Measurements from ENCODE around the gene FBXO48.

The FBXO48 gene

DNA sequence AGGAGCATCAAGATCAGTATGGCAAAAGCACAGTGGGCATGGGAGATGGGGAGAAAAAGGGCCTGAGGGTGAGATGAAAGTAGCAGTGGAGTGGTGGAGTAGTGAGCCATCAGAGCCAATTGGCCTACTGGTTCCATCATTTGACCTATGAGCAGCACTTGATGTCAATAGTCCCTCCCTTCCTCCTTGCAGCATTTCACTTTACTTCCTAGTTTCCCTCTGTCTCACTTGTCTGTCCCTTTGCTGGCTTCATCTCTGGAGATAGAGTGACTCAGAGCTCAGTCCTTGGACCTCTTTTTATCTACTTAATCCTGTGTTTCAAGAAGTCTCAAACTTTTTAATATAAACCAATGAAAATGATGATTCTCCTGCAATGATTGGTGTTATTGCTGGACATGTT, 32.1 kb downstream of the FBXO48 start:
- no peak for DNase-seq

DNA sequence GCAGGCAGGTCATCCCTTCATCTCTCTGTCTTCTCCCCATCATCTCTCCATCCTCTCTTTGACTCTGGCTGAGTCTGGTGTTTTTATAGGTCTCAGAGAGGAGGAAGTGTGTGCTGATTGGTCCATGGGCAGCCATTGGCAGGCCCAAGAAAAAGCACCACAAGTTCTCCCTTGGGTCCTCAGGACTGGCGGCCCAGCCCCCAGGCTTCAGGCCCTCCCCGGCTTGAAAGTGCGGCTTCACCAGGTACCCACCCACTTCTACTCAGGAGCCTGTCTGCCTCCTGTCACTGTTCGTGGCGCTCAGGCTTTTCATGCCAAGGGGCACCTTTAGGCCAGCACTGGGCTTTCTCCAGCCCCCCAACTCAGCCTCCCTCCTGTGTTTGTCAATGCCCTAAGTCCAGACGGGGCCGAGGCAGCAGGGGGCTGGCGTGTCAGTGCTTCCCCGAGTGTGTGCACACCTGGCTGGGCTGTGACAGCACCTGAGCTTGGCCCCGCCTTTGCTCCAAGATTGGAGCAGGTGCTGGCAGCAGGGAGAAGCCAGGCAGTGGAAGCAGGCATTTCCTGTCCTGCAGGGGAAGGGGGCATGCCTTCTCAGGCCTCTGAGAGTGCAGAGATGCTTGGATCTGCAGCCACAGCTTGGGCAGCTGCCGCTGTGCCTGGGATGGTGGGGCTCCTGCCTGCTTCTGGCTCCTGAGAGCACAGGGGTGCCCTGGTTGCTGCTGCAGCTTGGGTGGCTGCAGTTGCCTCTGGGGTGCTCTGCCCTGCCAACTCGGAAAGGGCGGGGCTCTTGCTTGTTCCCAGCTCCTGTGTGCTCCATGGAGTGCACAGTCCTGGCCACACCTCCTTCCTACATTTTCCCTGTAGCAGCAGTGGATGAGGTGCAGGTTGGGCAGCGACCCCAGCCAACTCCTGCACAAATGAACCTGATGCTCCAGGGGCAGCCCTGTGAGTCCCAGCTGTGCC, 34.1 kb downstream of the FBXO48 start:
- DNase-seq: no peak

- no peak for DNase-seq
Measured at GRCh38 chr2:68431316-68431972, 35.6 kb downstream of the FBXO48 start.

GRCh38 chr2:68429311-68429826, 37.7 kb downstream of the FBXO48 start:
- DNase-seq: no peak

GRCh38 chr2:68428746-68429145, 38.3 kb downstream of the FBXO48 start:
- DNase-seq: no peak

DNA sequence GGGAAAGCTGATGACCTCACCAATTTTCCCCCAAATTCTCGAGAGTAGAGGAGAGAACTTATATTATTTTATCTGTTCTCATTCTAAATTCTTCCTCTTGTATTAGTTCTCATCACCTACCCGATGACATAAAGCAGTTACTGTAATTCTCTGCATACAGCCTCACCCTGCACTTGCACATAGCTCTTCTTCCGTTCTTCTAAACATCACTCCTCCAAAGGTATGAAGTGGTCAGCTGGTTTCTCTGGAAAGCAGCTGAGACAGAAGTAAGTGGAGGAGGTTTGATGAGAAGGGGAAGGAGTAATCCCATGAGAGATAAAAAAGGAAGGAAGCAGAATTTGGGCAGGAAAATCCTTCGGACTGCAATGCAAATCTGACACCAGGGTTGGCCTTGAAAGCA, 39.0 kb downstream of the FBXO48 start:
- no peak for DNase-seq

GRCh38 chr2:68426848-68427579, 40.1 kb downstream of the FBXO48 start:
- no peak for DNase-seq

DNA sequence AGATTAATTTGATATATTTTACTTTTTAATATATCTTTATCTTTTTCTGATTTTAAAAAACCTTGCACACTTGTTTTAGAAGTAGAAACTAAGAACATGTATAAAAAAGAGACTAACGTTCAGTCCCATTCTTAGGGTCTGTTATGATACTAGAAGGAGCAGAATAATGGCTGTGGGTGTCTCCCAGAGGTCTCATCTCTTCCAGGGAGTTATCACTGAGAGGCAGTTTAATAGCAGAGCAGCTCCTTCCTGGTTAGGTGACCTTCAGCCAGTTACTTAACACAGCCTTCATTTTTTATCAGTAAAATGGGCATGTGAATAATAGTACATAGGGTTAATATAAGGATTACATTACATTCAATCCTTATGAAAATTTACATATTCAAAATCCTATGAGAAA, 40.6 kb downstream of the FBXO48 start:
- DNase-seq: no peak

- no peak for DNase-seq
Measured at GRCh38 chr2:68425503-68425902, 41.6 kb downstream of the FBXO48 start.

DNA sequence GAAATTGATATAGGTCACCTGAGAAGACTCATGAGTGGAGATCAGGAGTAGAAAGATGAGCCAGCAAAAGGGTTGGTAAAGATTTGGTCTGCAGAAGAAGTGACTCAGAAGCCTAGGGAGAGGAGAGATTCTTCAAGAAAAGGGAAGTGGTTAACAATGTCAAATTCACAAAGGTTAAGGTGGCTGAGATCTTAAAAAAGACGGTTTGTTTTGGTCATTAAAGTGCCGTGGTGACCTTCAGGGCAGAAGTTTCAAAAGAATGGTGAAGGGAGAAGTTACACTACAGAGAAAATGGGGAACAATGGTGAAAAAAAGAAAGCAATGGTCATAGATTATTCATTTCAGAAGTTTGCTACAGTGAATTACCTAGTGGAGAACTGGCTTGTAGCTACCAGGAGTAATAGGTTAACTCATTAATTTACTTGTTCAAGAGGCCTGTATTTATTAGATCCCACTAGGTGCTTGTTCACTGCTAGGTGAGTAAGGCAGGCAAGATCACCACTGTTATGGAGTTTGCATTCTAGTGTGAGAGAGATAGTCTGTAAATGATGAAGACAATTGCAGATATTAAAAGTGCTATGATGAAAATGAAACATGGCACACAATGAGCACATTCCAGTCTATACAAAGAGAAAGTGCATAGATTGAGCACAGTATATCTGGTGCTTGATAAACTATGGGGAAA, 43.0 kb downstream of the FBXO48 start:
- no peak for DNase-seq

- peak; percentile 70 for DNase-seq
Measured at GRCh38 chr2:68420254-68420910, 46.7 kb downstream of the FBXO48 start.

- no peak for DNase-seq
Measured at GRCh38 chr2:68418855-68419254, 48.2 kb downstream of the FBXO48 start.

DNA sequence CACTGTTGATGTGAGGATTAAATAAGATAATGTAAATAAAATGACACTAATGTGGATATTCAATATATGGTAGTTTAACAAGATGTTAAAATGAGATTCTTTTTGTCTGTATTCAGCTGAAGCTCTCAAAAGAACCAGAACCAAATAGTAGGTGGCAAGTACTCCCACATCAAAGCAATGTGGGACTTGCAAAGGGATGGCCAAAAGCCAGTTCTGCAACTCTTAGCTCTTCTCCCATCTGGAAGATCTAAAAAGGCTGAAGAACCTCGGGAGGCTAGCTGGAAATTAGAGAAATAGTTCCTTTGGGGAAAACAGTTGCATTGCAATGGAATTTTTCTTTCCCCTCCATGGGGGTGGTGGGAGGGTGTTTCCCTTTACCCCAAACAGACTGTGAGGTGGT, 48.7 kb downstream of the FBXO48 start:
- DNase-seq: no peak

DNA sequence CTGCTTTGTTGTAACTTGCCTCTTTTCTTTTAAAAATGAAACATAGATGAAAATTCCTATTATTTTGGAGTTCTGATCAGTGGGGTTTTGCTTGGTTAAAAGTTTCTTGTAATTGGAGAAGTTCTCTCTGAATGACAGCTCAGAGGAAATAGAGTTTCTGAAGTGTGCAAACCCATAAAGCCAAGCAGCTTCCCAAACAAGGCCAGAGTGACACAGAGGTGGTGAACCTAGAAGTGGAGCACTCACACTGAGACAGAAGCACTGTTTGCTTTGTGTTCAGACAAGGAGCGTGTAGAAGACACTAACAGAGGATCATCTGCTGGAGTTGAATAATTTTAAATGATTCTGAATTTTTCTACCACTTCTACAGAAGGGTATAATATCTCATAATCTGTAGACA, 49.2 kb downstream of the FBXO48 start:
- no peak for DNase-seq

GRCh38 chr2:68416081-68416675, 50.9 kb downstream of the FBXO48 start:
- no peak for DNase-seq

DNA sequence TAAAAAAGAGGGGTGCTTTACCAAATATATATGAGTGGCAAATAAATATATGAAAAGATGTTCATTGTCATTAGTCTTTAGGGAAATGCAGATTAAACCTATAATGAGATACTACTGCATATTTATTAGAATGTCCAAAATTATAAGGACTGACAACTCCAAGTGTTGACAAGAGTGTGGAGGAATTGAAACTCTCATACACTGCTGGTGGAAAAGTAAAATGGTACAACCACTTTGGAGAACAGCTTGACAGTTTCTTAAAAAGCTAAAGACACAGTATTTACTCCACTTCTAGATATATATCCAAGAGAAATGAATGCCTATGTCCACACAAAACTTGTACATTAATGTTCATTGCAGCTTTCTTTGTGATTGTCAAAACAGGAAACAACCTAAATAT, 51.6 kb downstream of the FBXO48 start:
- DNase-seq: no peak

- DNase-seq: no peak
Measured at GRCh38 chr2:68414876-68415275, 52.2 kb downstream of the FBXO48 start.

- DNase-seq: no peak
Measured at GRCh38 chr2:68414452-68414851, 52.6 kb downstream of the FBXO48 start.

DNA sequence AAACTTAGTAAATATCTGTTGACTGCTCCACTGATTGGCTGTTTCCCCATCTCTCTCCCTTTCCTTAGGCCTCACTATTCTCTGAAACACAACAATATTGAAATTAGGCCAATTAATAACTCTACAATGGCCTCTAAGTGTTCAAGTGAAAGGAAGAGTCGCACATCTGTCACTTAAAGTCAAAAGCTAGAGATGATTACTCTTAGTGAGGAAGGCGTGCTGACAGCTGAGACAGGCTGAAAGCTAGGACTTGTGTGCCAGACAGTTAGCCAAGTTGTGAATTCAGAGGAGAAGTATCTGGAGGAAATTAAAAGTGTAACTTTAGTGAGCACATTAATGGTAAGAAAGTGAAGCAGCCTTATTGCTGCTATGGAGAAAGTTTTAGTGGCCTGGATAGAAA, 53.6 kb downstream of the FBXO48 start:
- no peak for DNase-seq

- DNase-seq: no peak
Measured at GRCh38 chr2:68412127-68412819, 54.8 kb downstream of the FBXO48 start.

Measured in fibroblast of skin of scalp (primary cell).